ENCODE results near the gene PBOV1.

DNA sequence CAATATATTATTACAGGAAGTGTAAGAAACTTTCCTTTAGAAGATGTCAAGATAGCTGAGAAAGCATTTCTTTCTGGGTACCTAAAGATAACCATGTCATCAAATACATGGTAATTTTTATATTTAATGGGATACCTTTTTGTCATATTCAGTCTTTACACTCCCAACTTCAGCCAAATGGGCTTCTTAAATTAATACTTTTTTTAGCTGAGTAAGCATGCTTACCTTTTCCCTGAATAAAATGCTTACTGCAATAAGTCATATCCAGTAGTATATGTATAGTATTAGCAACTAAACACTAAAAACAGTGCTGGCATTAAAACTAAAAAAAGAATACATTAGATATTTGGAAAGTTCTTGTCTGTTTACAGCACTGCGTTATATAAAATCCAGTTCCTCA, 17.4 kb upstream of the PBOV1 start:
- TF ChIP-seq EP300 (IDR thresholded peaks at IDR 0.05) (no peak), POLR2A (IDR thresholded peaks at IDR 0.05) (no peak), CTCF (IDR thresholded peaks at IDR 0.05) (no peak)
